ENCODE results near the gene PRKAA1.
"Not testable (repeated sequence)": the region's sequence is repeated elsewhere in the genome, so short reads cannot be mapped to it uniquely, and the experiment has no call there.

DNA sequence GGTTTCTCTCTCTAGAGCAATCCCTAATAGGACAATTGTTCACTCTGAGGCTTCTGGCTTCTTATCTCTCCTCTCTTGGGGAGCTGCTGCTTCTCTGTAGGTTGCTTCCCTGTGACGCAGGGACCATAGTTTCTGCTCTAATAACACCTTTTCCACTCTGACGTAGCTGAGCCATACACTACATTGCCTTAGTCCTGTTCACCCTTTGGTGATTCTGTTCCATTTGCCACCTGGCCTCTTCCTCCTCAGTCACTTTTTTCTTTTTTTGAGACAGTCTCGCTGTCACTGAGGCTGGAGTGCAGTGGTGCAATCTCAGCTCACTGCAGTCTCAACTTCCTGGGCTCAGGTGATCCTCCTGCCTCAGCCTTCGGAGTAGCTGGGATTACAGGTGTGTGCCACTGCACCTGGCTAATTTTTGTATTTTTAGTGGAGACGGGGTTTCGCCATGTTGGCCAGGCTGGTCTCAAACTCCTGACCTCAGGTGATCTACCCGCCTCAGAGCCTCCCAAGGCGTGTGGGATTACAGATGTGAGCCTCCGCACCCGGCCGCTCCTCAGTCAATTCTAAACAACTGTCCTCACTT lies 27.4 kb upstream of the PRKAA1 start:
- TF ChIP-seq, protein P1, sequence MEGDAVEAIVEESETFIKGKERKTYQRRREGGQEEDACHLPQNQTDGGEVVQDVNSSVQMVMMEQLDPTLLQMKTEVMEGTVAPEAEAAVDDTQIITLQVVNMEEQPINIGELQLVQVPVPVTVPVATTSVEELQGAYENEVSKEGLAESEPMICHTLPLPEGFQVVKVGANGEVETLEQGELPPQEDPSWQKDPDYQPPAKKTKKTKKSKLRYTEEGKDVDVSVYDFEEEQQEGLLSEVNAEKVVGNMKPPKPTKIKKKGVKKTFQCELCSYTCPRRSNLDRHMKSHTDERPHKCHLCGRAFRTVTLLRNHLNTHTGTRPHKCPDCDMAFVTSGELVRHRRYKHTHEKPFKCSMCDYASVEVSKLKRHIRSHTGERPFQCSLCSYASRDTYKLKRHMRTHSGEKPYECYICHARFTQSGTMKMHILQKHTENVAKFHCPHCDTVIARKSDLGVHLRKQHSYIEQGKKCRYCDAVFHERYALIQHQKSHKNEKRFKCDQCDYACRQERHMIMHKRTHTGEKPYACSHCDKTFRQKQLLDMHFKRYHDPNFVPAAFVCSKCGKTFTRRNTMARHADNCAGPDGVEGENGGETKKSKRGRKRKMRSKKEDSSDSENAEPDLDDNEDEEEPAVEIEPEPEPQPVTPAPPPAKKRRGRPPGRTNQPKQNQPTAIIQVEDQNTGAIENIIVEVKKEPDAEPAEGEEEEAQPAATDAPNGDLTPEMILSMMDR (IDR thresholded peaks at IDR 0.05), result not testable (repeated sequence)
- not testable (repeated sequence) for TF ChIP-seq EZH2 (IDR thresholded peaks at IDR 0.05; ENCODE audit: borderline replicate concordance, insufficient read depth, low read depth, low read length, poor library complexity, severe bottlenecking)
